IPS-20b (cell line): ENCODE results near the gene TDRD5.

Experiments used
- H3K27ac ChIP-seq: one replicate; pipeline ENCODE4 v1.5.1; 2013; ENCODE audit warnings: low read length
- H3K27me3 ChIP-seq: 2 replicates; pipeline ENCODE4 v1.6.1; 2013; ENCODE audit warnings: mild to moderate bottlenecking, low read length, inconsistent platforms; ENCODE audit not compliant: insufficient read depth
- H3K36me3 ChIP-seq: 2 replicates; pipeline ENCODE4 v1.6.1; 2013; ENCODE audit warnings: low read depth, mild to moderate bottlenecking, inconsistent platforms, low read length, moderate library complexity; ENCODE audit not compliant: insufficient read depth
- H3K4me1 ChIP-seq: 2 replicates; pipeline ENCODE4 v1.6.1; 2013; ENCODE audit warnings: mild to moderate bottlenecking, control low read depth, inconsistent platforms, low read length, moderate library complexity; ENCODE audit not compliant: insufficient read depth
- H3K4me3 ChIP-seq: 2 replicates; pipeline ENCODE4 v1.5.1; 2013; ENCODE audit warnings: mild to moderate bottlenecking, low read length, inconsistent platforms
- H3K9ac ChIP-seq: 2 replicates; pipeline ENCODE4 v1.6.1; 2013; ENCODE audit warnings: low read depth, mild to moderate bottlenecking, inconsistent platforms, low read length, moderate library complexity
- H3K9me3 ChIP-seq: 2 replicates; pipeline ENCODE4 v1.6.1; 2013; ENCODE audit warnings: mild to moderate bottlenecking, low read depth, low read length, inconsistent platforms; ENCODE audit not compliant: insufficient read depth

TDRD5 gene

DNA sequence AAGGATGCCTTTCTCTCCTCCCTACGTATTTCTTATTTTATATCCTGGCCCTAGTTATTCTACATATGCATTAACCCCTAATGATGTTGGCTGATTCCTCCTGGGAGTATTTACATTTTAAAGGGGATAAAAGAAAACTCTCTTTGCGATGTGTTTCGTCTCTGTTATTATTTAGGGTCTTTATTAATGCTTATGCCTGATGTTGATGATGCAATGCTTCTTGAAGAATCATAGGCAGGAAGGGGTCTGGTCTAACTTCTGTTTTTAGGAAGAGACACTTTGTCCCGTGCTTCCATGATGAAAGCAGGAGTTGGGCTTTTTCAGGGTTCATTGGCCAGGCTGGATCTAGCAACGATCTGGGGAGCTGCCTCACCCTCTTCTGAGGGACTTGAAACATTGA is 15.1 kb upstream of the TDRD5 start:
- Histone ChIP-seq H3K9me3 (no peaks in the 10 kb centered on the region), H3K9ac (no peak overlapping the region), H3K4me3 (peak overlapping the region; percentile 64), H3K27me3 (peaks cover 65% of the 10 kb centered on the region), H3K36me3 (no peaks in the 10 kb centered on the region), H3K27ac (no peak overlapping the region), H3K4me1 (peaks cover 8% of the 10 kb centered on the region; the same call in 1 of the 2 replicates)

DNA sequence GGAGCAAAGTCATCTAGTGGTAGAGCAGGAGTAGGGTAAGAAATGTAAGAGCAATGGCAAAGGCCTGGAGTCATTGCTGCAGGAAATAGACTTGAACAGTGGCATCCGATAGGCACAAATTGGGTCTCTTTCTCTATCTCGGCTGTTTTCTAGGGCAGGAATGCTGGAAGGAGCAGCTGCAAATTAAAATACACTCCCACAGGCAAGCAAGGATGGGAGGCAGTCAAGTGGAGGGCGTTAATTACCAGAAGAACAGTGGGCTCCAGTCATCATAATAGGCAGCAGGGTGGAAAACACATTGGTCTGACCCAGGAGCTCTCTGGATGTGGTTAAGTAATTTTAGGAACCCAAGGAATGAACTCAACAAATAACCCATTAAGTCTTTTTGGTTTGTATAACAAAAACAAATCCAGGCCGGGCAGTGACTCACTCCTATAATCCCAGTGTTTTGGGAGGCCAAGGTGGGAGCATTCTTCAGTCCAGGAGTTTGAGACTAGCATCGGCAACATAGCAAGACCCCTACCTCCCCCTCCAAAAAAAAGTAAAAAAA is 7.8 kb upstream of the TDRD5 start:
- Histone ChIP-seq H3K4me1 (peaks cover 4% of the 10 kb centered on the region), H3K9ac (no peak overlapping the region), H3K36me3 (no peaks in the 10 kb centered on the region), H3K9me3 (no peaks in the 10 kb centered on the region), H3K27ac (no peak overlapping the region), H3K4me3 (no peak overlapping the region), H3K27me3 (peaks cover 60% of the 10 kb centered on the region)

GRCh38 chr1:179586107-179586823 is 5.4 kb upstream of the TDRD5 start:
- Histone ChIP-seq H3K9me3 (no peaks in the 10 kb centered on the region), H3K9ac (peak overlapping the region; percentile 30; the same call in 1 of the 2 replicates), H3K27me3 (peaks cover 73% of the 10 kb centered on the region), H3K4me3 (peak overlapping the region; percentile 68; the same call in 1 of the 2 replicates), H3K4me1 (peaks cover 4% of the 10 kb centered on the region), H3K36me3 (no peaks in the 10 kb centered on the region), H3K27ac (no peak overlapping the region)

GRCh38 chr1:179587336-179587735 is 4.3 kb upstream of the TDRD5 start:
- peaks cover 78% of the 10 kb centered on the region for H3K27me3 ChIP-seq

DNA sequence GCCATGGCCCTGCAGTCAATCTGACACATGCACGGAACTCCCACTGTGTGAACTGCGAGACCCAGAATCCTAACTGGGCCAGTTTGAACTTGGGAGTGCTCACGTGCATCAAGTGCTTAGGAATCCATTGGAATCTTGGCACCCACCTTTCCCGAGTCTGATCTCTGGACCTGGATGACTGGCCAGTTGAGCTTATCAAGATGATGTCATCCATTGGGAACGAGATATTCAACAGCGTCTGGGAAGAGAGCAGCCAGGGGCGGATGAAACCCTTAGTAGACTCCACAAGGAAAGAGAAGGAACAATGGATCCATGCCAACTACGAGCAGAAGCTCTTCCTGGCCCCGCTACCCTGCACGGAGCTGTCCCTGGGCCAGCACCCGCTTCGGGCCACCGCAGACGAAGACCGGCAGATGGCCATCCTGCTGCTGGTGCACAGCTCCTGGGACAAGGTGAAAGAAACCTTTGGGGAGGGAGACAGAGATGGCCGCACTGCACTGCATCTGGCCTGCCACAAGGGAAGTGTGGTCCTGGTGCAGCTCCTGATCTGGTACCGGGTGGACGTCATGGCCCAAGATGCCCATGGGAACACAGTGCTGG is 3.1 kb upstream of the TDRD5 start:
- peaks cover 80% of the 10 kb centered on the region for H3K27me3 ChIP-seq

More at GRCh38 chr1:179587336-179587735, 4.3 kb upstream of the TDRD5 start:
- Histone ChIP-seq H3K4me3 (no peak overlapping the region), H3K4me1 (peaks cover 4% of the 10 kb centered on the region), H3K9me3 (no peaks in the 10 kb centered on the region), H3K36me3 (no peaks in the 10 kb centered on the region), H3K27ac (no peak overlapping the region), H3K9ac (no peak overlapping the region)

GRCh38 chr1:179589509-179589908 is 2.1 kb upstream of the TDRD5 start:
- H3K9ac ChIP-seq = no peak overlapping the region
- no peak overlapping the region for H3K4me3 ChIP-seq
- no peaks in the 10 kb centered on the region for H3K9me3 ChIP-seq
- peaks cover 4% of the 10 kb centered on the region for H3K4me1 ChIP-seq
- H3K27me3 ChIP-seq = peaks cover 71% of the 10 kb centered on the region
- no peaks in the 10 kb centered on the region for H3K36me3 ChIP-seq
- H3K27ac ChIP-seq = no peak overlapping the region

More for the DNA sequence above, 3.1 kb upstream of the TDRD5 start:
- no peaks in the 10 kb centered on the region for H3K36me3 ChIP-seq
- no peak overlapping the region for H3K27ac ChIP-seq
- H3K9me3 ChIP-seq = no peaks in the 10 kb centered on the region
- H3K4me3 ChIP-seq = no peak overlapping the region
- peaks cover 4% of the 10 kb centered on the region for H3K4me1 ChIP-seq
- no peak overlapping the region for H3K9ac ChIP-seq

GRCh38 chr1:179590671-179591070 is 961 bp upstream of the TDRD5 start:
- Histone ChIP-seq H3K9ac (no peak overlapping the region), H3K27ac (no peak overlapping the region), H3K9me3 (no peaks in the 10 kb centered on the region), H3K36me3 (no peaks in the 10 kb centered on the region), H3K27me3 (peaks cover 59% of the 10 kb centered on the region), H3K4me3 (no peak overlapping the region), H3K4me1 (no peaks in the 10 kb centered on the region; the same call in 1 of the 2 replicates)

DNA sequence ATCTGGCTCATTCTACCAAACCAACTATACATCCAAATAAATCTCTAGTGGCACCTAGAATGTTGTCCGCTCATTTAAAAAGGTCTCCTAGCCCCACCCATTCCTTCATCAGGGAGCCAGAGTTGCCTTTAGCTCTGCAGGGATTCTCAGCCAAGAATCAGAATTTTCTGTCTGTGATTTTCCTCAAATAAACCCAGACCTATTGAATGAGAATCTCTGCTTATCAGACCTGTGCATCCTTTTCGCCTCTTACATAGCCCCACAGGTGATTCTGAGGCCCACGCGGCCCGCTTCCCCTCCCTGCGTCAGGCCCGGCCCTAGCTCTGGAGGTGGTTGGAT is 410 bp upstream of the TDRD5 start:
- H3K9ac ChIP-seq = no peak overlapping the region
- no peaks in the 10 kb centered on the region for H3K4me1 ChIP-seq
- no peaks in the 10 kb centered on the region for H3K9me3 ChIP-seq
- H3K4me3 ChIP-seq = no peak overlapping the region
- no peak overlapping the region for H3K27ac ChIP-seq
- H3K36me3 ChIP-seq = no peaks in the 10 kb centered on the region
- peaks cover 54% of the 10 kb centered on the region for H3K27me3 ChIP-seq

GRCh38 chr1:179598631-179599030 is 7.0 kb downstream of the TDRD5 start:
- Histone ChIP-seq H3K36me3 (no peaks in the 10 kb centered on the region), H3K9ac (no peak overlapping the region), H3K4me3 (no peak overlapping the region), H3K27me3 (no peaks in the 10 kb centered on the region; the same call in 1 of the 2 replicates), H3K4me1 (no peaks in the 10 kb centered on the region), H3K9me3 (no peaks in the 10 kb centered on the region), H3K27ac (no peak overlapping the region)

DNA sequence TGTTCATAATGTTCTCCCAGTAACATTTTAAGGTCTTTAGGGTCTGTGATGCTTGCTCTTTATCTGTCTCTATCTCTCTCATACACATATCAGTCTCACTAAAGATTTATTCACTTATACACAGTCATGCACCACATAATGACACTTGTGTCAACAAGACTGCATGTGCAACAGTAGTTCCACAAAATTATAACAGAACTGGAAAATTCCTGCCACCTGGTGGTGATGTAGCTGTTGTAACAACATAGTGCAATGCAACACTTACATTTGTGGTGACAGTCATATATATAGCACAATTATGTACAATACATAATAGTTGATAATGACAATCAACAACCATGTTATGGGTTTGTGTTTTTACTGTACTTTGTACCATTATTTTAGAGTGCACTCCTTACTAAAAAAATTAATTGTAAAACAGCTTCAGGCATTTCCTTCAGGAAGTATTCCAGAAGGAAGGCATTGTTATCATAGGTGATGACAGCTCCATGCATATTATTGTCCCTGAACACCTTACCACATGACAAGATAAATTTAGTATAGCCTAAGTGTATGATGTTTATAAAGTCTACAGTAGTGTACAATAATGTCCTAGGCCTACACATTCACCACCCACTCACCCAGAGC is 8.1 kb downstream of the TDRD5 start:
- H3K4me1 ChIP-seq = no peaks in the 10 kb centered on the region
- no peaks in the 10 kb centered on the region for H3K36me3 ChIP-seq
- H3K9me3 ChIP-seq = peaks cover 3% of the 10 kb centered on the region; the same call in 1 of the 2 replicates
- no peaks in the 10 kb centered on the region for H3K27me3 ChIP-seq
- H3K27ac ChIP-seq = no peak overlapping the region
- no peak overlapping the region for H3K9ac ChIP-seq
- no peak overlapping the region for H3K4me3 ChIP-seq

DNA sequence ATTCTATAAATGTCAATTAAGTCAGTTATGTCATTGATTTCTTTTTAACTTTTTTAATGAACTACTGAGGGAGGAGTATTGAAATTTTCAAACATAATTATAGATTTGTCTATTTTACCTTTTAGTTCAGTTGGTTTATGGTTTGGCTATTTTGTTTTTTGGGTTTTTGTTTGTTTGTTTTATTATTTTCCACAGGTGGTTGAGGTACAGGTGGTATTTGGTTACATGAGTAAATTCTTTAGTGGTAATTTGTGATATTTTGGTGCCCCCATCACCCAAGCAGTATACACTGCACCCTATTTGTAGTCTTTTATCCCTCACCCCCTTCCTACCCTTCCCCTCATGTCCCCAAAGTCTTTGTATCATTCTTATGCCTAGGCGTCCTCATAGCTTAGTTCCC is 9.5 kb downstream of the TDRD5 start:
- Histone ChIP-seq H3K4me3 (no peak overlapping the region), H3K27ac (no peak overlapping the region), H3K27me3 (no peaks in the 10 kb centered on the region), H3K9me3 (peaks cover 3% of the 10 kb centered on the region; the same call in 1 of the 2 replicates), H3K9ac (no peak overlapping the region), H3K4me1 (no peaks in the 10 kb centered on the region), H3K36me3 (no peaks in the 10 kb centered on the region)
